GM19455 (cell line): ENCODE measurements around the gene TFAP2E.
"Not testable (repeated sequence)": the region's sequence is repeated elsewhere in the genome, so short reads cannot be mapped to it uniquely, and the experiment has no call there.

Source experiments
- ATAC-seq: cut with Tn5 transposase; IDR thresholded peaks from one replicate; pipeline ENCODE4 v1.9.1; 2021; ENCODE audit not compliant: unreplicated experiment

TFAP2E gene

DNA sequence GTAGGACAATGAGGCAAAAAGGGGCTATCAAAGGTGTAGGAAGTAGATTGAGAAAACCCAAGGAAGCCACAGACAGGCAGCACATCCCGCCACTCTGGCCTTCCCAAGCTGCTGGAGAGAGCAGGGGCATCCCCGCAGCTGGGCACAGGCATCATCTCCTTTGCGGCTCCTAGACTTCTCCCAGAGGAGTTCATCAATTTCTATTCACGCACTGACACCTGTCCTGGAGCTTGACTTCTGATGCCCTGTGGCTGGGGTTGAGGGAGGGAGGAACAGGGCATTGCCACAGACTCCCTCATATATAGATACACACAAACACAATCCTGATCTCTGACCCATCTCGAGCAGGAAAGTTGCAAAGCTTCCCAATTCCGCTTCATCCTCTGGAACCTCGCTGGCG is 1.9 kb upstream of the TFAP2E start:
- ATAC-seq, result no peak

DNA sequence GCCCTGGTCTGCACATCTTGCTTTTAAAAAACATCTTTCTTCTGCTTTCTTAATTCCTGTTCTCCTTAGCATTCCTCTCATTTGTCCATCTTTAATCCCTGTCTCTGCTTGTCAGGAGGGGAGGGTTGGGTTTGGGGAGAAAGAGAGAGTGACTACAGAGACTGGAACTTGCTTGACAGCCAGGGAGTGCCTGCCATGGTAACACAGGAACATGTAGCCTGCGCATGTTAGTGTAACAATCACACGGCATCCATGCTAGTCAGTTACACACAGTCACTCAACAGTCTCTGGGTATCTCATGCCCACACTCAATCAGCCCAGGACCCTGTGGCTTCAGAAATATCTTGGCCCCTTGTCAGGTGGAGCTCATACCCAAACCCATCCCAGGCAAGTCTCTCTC is 818 bp upstream of the TFAP2E start:
- no peak for ATAC-seq

DNA sequence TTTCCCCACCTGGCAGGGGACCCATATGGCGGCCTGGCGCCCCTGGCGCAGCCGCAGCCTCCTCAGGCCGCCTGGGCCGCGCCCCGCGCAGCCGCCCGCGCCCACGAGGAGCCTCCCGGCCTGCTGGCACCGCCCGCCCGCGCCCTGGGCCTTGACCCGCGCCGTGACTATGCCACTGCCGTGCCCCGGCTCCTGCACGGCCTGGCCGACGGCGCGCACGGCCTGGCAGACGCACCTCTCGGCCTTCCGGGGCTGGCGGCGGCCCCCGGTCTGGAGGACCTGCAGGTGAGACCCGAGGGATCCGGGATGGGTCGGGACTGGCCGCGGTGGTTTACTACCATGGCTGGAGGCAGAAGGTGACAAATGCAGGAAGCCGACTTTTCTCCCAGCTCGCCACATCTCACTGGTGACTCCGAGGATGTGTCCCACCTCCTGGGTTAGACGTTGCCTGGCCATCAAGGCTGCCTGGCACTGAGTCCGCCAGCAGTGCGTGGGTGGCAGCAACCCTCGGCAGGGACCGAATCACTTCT is 1.1 kb downstream of the TFAP2E start:
- no peak for ATAC-seq

DNA sequence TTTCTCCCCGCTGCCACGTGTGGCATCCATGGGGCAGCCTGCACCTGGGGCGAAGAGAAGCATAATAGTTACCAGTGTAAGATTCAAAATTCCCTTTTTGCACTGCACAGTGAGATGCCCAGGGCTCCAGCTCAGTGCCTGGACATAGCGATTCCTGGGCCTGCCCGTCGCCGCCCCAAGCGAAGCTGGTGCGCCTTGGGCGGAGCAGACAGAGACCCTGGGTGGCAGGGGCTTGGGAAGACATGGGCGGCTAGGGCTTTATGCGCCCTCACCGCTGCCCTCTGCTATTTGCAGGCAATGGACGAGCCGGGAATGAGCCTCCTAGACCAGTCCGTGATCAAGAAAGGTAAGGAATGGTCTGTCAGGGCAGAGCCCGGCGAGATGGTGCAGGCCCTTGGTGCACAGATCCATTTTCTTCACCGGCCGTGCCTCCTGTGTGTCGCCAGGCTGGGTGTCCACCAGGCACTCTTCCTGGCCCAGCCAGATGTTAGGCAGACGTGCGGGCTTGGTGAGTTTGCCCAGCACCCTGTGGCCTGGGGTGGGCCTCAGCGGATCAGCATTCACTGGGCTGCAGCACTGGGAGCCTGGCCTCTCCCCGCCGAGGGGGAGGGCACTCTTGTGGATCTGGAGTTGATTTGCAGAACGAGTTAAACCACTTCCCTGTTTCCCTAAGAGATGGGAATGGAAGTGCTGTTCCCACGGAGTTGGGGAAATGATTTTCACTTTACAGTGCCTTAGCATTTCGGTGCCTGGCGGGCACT is 1.7 kb downstream of the TFAP2E start:
- ATAC-seq, result no peak

DNA sequence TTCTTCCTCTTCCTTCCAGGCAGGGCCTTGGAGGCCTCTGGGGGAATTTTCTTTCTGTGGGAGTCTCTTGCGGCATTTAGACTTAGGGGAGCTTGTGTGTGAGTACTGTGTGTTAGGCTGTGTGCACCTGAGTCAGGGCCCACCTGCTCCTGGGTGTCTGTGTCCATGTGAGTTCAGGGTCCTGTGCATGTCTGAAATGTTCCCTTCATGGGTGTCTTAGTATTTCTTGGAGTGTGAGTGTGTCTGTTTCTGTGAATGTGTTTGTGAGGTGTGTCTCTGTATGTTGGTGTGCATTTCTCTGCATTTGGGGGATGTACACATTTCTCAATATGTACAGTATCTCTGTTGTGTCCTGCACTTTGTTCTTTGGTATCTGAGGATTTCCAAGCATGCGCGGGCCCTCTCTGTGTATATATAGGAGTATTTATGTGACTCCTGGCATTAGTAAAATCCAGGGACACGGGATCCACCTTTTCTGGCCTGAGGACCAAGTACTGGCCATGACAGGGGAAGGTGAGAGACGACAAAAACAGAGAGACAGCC is 2.4 kb downstream of the TFAP2E start:
- no peak for ATAC-seq

DNA sequence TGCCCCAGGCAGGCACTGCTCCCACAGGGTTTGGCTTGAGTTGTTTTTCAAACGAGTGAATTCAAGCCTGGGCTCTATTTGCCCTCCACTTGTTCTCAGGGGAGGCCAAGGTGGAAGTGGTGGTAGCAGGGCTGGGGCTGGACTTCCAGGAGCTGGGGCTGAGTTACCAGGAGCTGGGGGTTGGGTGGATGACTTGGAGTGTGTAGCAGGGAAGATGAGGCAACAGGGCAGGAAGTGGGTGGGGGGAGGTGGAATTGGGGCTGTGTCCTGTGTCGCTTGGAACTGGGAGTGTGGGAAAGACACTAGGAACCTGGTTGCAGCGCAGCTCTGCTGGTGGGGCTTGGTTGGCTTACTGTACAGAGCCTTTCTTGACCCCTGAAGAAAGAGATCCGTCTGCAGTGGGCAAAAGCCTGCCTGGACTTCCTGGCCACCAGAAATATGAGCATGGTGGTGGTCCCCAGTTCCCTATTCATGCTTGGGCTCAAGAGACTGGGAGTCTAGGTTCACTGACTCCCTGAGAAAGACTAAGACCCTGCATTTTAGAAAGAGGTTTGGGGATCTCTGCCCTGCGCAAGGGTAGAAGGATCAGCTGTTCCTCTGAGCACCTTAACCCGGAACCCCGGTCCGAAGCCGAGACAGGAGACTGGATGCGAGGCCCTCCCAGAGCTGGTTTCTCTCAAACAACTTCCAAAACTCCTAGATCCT is 3.1 kb downstream of the TFAP2E start:
- ATAC-seq, result no peak

DNA sequence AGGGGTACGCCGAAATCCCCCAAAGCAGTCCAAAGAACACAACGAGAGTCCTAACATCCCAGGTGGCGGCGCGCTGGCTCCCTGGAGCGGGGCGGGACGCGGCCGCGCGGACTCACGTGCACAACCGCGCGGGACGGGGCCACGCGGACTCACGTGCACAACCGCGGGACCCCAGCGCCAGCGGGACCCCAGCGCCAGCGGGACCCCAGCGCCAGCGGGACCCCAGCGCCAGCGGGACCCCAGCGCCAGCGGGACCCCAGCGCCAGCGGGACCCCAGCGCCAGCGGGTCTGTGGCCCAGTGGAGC is 3.6 kb downstream of the TFAP2E start:
- ATAC-seq, result not testable (repeated sequence)

DNA sequence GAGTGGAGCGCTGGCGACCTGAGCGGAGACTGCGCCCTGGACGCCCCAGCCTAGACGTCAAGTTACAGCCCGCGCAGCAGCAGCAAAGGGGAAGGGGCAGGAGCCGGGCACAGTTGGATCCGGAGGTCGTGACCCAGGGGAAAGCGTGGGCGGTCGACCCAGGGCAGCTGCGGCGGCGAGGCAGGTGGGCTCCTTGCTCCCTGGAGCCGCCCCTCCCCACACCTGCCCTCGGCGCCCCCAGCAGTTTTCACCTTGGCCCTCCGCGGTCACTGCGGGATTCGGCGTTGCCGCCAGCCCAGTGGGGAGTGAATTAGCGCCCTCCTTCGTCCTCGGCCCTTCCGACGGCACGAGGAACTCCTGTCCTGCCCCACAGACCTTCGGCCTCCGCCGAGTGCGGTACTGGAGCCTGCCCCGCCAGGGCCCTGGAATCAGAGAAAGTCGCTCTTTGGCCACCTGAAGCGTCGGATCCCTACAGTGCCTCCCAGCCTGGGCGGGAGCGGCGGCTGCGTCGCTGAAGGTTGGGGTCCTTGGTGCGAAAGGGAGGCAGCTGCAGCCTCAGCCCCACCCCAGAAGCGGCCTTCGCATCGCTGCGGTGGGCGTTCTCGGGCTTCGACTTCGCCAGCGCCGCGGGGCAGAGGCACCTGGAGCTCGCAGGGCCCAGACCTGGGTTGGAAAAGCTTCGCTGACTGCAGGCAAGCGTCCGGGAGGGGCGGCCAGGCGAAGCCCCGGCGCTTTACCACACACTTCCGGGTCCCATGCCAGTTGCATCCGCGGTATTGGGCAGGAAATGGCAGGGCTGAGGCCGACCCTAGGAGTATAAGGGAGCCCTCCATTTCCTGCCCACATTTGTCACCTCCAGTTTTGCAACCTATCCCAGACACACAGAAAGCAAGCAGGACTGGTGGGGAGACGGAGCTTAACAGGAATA is 4.2 kb downstream of the TFAP2E start:
- ATAC-seq, result no peak

DNA sequence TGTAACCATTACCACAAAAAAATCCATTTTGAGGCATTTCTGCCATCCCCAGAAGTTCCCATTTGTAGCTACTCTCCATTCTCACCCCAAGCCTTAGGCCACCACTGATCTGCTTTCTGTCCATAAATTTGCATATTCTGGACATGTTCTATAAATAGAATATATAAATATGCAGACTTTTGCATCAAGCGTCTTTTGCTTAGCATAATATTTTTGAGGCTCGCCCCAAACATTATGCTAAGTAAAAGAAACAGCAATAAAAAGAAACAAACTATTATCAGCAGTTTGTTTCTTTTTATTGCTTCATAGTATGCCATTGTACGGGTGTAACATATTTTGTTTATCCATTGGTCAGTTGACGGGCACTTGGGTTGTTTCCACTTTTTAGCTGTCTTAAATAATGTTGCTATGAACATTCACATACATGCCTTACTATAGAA is 7.9 kb downstream of the TFAP2E start:
- no peak for ATAC-seq

DNA sequence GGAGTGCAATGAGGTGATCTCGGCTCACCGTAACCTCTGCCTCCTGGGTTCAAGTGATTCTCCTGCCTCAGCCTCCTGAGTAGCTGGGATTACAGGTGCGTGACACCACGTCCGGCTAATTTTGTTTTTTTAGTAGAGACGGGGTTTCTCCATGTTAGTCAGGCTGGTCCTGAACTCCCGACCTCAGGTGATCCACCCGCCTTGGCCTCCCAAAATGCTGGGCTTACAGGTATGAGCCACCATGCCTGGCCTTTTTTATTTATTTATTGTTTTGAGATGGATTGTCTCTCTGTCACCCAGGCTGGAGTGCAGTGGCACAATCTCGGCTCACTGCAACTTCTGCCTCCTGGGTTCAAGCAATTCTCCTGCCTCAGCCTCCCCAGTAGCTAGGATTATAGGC is 8.5 kb downstream of the TFAP2E start:
- ATAC-seq, result not testable (repeated sequence)

DNA sequence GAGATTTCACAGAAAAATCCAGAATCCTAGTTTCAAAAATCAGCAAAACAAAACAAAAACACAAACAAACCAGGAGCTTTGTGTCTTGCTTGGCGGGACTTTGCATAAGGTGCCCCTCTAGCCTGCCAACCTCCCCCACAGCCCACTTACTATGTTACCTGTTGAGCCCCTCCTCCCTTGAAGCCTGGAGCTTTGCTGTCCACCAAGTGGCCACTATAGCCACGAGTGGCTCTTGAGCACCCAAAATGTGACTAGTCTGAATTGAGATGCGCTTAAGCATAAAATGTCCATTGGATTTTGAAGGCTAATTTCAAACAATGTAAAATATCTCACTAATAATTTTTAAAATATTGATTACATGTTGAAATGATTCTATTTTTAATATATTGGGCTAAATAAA is 12.2 kb downstream of the TFAP2E start:
- no peak for ATAC-seq

DNA sequence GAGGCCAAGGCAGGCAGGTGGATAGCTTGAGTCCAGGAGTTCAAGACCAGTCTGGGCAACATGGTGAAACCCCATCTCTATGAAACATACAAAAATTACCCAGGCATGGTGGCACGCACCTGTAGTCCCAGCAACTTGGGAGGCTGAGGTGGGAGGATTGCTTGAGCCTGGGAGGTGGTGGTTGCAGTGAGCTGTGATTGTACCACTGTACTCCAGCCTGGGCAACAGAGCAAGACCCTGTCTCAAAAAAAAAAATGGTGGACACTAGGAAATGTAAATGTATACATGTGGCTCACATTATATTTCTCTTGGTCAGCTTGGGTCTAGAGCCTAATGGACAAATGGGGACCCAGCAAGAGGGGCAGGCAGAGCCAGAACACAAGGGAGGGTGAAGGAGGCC is 12.7 kb downstream of the TFAP2E start:
- ATAC-seq, result not testable (repeated sequence)

DNA sequence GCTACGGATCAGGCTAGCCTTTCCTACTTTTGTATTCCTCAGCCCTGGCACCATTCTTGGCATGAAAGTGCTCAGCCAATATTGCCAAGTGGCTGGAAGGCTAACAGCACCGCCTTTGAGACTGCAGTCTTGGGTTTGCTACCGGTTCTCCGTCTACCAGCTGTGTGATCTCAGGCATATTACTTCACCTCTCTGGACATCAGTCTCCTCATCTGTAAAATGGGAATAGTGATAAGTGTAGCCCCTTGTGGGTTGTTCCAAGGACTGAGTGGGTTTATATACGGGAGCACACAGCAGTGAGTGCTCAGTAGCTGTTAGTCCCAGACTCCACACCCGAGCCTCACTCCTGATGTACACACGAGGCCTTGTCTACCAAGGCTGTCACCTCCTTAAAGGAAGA is 13.7 kb downstream of the TFAP2E start:
- ATAC-seq, result no peak

DNA sequence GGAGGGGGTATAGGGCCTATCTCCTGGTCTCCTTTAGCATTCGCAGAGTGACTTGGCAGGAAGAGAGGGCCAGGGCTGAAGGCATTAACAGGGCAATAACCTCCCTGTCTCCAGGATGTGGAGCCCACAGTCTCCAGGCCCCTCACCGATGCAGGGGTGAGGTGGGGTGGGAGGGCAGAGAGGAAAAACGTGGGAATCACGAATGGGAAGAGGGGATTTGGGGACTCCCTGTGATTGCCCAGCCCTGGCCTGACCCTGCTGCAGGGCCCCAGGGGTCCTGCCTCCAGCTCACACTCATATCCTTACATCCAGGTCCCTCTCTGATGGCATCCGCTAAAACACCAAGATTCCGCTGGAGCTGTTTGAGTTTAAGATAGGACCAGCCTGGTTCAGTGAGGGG is 14.6 kb downstream of the TFAP2E start:
- ATAC-seq, result no peak

DNA sequence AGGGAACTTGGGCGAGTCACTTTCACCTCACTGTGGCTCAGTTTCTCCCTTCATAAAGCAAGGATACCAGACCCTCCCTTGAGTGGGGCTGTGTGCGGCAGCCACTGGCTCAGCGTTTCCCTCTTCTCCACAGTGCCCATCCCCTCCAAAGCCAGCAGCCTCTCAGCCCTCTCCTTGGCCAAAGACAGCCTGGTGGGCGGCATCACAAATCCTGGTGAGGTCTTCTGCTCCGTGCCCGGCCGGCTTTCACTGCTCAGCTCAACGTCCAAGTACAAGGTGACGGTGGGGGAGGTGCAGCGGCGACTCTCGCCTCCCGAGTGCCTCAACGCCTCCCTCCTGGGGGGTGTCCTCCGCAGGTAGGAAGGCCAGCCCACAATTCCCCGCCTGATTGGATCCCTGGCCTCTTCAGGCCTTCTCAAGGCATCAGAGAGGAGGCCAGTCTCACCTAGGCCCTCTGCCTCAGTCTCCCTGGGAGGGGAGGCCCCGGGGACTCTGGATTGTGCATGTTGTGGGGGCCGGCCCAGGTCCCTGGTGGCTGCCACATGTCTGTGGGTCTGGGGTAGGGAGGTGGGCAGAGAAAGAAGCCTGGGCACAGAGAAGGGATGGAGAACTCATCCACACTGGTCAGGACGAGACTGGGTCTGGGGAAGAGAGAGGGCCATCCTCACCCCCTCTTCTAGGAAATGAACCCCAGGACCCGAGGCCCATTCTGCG is 15.2 kb downstream of the TFAP2E start:
- no peak for ATAC-seq

DNA sequence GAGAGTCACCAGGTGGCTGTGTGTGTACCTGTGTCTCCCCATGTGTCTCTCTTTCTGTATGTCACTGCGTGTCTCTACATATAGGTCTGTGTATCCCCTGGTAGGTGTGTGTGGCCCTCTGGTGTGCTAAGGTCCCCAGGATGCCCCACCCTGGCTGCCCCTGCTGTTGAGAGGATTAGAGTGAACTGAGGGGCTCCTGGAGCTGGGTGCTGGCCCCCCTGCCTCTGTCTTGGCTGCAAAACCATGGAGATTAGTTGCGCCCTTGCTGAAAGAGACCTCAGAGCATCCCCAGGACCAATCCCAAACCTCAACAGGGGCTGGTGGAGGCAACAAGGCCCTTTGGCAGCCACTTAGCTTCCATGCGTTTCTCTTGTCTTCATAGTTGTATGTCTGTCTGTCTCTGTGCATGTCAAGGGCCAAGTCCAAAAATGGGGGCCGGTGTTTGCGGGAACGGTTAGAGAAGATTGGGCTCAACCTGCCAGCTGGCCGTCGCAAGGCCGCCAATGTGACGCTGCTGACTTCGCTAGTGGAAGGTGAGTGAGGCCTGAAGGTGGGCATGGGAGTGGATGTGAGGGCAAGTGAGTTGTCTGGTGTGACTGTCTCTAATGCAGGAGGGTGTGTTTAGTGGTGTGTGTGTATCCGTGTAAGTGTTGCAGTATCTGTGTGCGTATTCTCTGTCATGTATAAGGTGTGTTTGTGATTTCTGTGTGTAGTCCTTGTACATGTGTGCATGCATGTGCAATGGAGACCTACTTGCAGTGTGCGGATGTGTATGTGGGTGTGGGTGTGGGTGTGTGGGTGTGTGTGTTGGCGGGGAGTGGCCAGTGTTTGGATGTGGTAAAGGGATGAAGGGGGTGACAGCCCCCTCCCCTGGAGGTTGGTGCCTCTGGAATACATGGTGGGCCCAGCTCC is 16.7 kb downstream of the TFAP2E start:
- ATAC-seq, result no peak

DNA sequence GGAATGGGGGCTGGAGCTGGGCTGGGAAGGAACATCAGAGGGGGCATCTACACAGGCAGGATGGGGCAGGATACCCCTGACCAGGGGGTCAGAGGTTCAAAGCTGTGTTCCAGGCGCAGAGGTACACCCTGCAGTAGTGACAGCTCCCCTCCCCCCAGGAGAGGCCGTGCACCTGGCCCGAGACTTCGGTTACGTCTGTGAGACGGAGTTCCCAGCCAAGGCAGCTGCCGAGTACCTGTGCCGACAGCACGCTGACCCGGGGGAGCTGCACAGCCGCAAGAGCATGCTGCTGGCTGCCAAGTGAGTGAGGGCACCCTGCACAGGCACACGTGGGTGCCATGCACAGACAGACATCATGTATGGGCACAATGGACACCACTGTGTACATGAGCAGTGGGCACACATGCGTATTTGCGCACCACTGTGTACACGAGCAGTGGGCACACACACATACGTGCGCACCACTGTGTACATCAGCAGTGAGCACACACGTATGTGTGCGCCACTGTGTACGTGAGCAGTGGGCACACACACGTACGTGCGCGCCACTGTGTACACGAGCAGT is 17.4 kb downstream of the TFAP2E start:
- no peak for ATAC-seq

DNA sequence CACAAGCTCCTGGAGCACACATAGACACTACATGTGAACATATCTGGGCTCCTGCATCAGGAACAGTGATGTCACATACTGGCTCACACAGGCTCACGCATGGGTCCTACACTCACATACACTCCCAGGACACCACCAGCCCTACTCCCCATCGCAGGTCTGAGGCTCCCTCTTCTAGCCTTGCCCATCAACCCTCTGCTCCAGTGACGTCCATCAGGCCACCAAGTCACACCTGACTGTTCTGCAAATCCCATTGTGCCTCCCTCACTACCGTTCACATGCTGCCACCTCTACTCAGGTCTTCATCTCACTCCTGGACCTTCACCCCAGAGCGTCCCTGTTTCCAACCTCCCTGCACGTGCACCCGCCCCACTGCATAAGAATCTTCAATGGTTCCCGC is 18.1 kb downstream of the TFAP2E start:
- no peak for ATAC-seq
